H1 (cell line): ENCODE results near the gene SHISA9. TPM values are rescaled to one million over a fixed set of nuclear protein-coding genes. Genes with fewer than 3 reads are reported as not detected.

ENCODE experiments used
- BCL11A ChIP-seq, 2 experiments: IDR thresholded peaks; one replicate each; pipeline ENCODE4 v1.6.1; 2011; ENCODE audit warnings: low read depth in 2 of 2, low read length in 2 of 2, mild to moderate bottlenecking in 2 of 2
- CHD2 ChIP-seq: IDR thresholded peaks from 2 replicates; pipeline ENCODE4 v1.6.1; 2012; ENCODE audit warnings: low read length, improper control_type of control experiment
- CTBP2 ChIP-seq: IDR thresholded peaks from 2 replicates; pipeline ENCODE4 v1.7.0; 2011; ENCODE audit warnings: borderline replicate concordance, mild to moderate bottlenecking, moderate library complexity, mixed read lengths, low read length; ENCODE audit not compliant: insufficient read depth, insufficient read length
- FOSL1 ChIP-seq: IDR thresholded peaks from 2 replicates; pipeline ENCODE4 v1.6.1; 2011; ENCODE audit warnings: mild to moderate bottlenecking, low read depth, low read length, moderate library complexity; ENCODE audit not compliant: insufficient read depth
- JUN ChIP-seq: IDR thresholded peaks from 2 replicates; pipeline ENCODE4 v1.6.1; 2011; ENCODE audit warnings: low read depth, mild to moderate bottlenecking, improper control_type of control experiment, low read length
- JUND ChIP-seq: IDR thresholded peaks from 2 replicates; pipeline ENCODE4 v1.6.1; 2011; ENCODE audit warnings: mild to moderate bottlenecking, improper control_type of control experiment, low read length
- MAFK ChIP-seq: IDR thresholded peaks from 2 replicates; pipeline ENCODE4 v1.6.1; 2012; ENCODE audit warnings: low read depth, mild to moderate bottlenecking, improper control_type of control experiment, low read length
- POU5F1 ChIP-seq: IDR thresholded peaks from 2 replicates; pipeline ENCODE4 v1.6.1; 2011; ENCODE audit warnings: low read depth, mild to moderate bottlenecking, low read length, moderate library complexity
- RFX5 ChIP-seq: IDR thresholded peaks from 2 replicates; pipeline ENCODE4 v1.6.1; 2011; ENCODE audit warnings: low read depth, low read length, improper control_type of control experiment, borderline replicate concordance
- SIX5 ChIP-seq: IDR thresholded peaks from 2 replicates; pipeline ENCODE4 v1.6.1; 2011; ENCODE audit warnings: mild to moderate bottlenecking, low read depth, low read length
- SP2 ChIP-seq: IDR thresholded peaks from 2 replicates; pipeline ENCODE4 v1.6.1; 2012; ENCODE audit warnings: mild to moderate bottlenecking, low read length, inconsistent platforms
- SRF ChIP-seq: IDR thresholded peaks from 2 replicates; pipeline ENCODE4 v1.6.1; 2011; ENCODE audit warnings: mild to moderate bottlenecking, low read depth, low read length, moderate library complexity
- TBP ChIP-seq: IDR thresholded peaks from 2 replicates; pipeline ENCODE4 v1.6.1; 2011; ENCODE audit warnings: low read depth, low read length, improper control_type of control experiment
- USF2 ChIP-seq: IDR thresholded peaks from 2 replicates; pipeline ENCODE4 v1.6.1; 2011; ENCODE audit warnings: low read length, improper control_type of control experiment
- YY1 ChIP-seq: IDR thresholded peaks from 2 replicates; pipeline ENCODE4 v1.6.1; 2011; ENCODE audit warnings: low read depth, mild to moderate bottlenecking, low read length
- ZNF274 ChIP-seq: IDR thresholded peaks from 2 replicates; pipeline ENCODE4 v1.7.0; 2012; ENCODE audit warnings: low read length, borderline replicate concordance; ENCODE audit errors: extremely low read depth
- polyA plus RNA-seq, 7 experiments: library from polyadenylated mRNA; depleted of rRNA in 3 of 7; stranded (reverse) in 5 of 7; unstranded in 2 of 7; fragments of >200 nt in 5 of 7; fragments of 200-250 nt in 2 of 7; gene quantifications; 1 replicate in 5 of 7; 2 replicates in 1 of 7; 4 replicates in 1 of 7; pipeline versions ENCODE4 v1.2.1 to v1.2.3, GENCODE V29; 2011 to 2013; ENCODE audit warnings: missing spikeins in 2 of 7, mixed read lengths in 2 of 7
- total RNA-seq: library from RNA; stranded (reverse); fragmentation: NEBNext Ultra II Directional; extraction: Animal tissue kit (Norgen Biotek cat#: 25700); gene quantifications from 2 replicates; pipeline ENCODE4 v1.2.1, GENCODE V29; 2021

The SHISA9 gene
- total and polyA plus RNA-seq, 2 of the 8 experiments (the other 6 are each of a cell fraction or from before 2014, with no cell fraction given) = 25.6 to 39.8 TPM

GRCh38 chr16:13101828-13102227 is 200.4 kb downstream of the SHISA9 start (continued):
- TF ChIP-seq YY1 = 0 out of 2 replicates have a peak, but pooled peaks have one; percentile 29
- TF ChIP-seq POU5F1 = no peak
- no peak for TF ChIP-seq USF2
- TF ChIP-seq TBP = no peak
- no peak for TF ChIP-seq SIX5
- TF ChIP-seq ZNF274 = no peak
- TF ChIP-seq JUND = no peak
- no peak for TF ChIP-seq CHD2
- TF ChIP-seq RFX5 = no peak
- no peak for TF ChIP-seq FOSL1
- no peak for TF ChIP-seq JUN
- TF ChIP-seq CTBP2 = no peak
- TF ChIP-seq BCL11A (IDR thresholded peaks at IDR 0.05; ENCODE audit: low read depth in 2 of 2, low read length in 2 of 2) = no peak
- no peak for TF ChIP-seq SRF
- no peak for TF ChIP-seq MAFK
- no peak for TF ChIP-seq SP2
